Adipose tissue (tissue), 3 donors: ENCODE results near the gene FGD2. TPM values are rescaled to one million over a fixed set of nuclear protein-coding genes. Genes with fewer than 3 reads are reported as not detected.
"Not testable (repeated sequence)": the region's sequence is repeated elsewhere in the genome, so short reads cannot be mapped to it uniquely, and the experiment has no call there.

Source experiments
- H3K27ac ChIP-seq: one replicate; pipeline ENCODE4 v1.5.1; 2013; ENCODE audit warnings: low read depth, low read length
- WGBS, 3 donors: extraction: QIAGEN DNeasy Blood & Tissue Kit; methylation state at CpG; one replicate each; pipeline ENCODE4 v1.1.7; 2013; 5-methylcytosine and 5-hydroxymethylcytosine counted together
- polyA plus RNA-seq, 3 donors: library from polyadenylated mRNA; stranded (reverse); fragments of 200-250 nt; gene quantifications; one replicate each; pipeline ENCODE4 v1.2.3, GENCODE V29; 2013
- donor health status: healthy with polysubstance abuse.
- donor health status: Bipolar disorder and iron deficiency.
- donor health status: healthy.

The FGD2 gene
- polyA plus RNA-seq, 3 donors, result 3.6 to 10.1 (median 7.0) TPM

DNA sequence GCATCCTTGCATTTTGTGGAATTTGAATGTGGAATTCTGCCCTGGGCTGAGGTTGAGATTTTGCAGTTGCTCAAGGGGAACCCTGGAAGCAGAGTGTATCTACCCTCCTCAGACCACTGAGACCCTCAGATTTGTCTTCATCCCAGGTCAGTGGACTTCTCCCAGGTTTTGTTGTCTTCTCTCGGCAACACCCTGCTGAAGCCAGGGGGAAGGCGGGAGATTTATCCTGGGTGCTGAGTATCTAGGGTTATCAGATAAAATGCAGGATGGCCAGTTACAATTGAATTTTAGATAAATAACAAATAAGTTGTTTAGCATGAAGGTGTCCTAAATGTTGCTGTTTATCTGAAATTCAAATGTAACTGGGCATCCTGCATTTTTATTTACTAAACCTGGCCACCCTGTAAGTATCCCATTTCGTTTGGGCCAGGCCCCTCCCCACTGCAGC is 43.0 kb downstream of the FGD2 start:
- WGBS, 3 donors, result 50 to 63% (median 59%) methylated on average over 3 of the region's 3 CpGs
- no peak overlapping the region for H3K27ac ChIP-seq

DNA sequence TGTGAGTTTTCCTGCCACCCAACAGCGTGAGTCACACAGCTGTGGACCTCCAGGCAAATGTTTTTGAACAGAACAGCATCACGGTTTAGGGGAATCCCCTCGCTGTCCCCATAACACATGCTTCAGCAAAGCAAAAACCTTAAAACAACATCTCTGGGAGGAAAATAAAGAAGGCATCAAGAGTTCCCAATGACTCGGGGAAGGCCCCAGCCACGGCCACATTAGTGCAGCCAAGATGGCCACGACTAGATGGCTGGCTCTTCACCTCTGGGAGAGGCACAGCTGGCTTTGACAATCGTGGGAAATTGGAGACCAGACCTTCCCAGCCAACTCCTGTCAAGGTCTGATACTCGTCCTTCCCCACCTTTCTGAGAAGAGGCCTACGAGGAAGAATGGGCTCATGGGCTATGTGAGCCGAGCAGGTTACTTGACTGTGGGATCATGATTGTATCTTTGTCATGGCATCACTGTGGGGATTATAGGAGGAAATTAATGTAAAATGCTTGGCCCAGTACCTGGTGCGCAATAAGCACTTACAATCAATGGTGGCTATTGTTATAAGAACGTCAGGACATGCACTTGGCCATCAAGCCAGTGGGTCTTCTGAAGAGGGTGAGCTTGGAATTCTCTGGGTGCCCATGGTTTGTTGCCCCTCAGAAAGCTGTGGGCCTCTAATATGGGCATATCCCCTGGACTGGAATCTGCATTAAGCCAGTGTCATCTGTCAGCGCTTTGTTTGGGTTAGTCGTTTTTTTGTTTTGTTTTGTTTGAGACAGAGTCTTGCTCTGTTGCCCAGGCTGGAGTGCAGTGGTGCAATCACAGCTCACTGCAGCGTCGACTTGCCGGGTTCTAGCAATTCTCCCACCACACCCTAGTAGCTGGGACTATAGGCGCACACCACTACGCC is 43.6 kb downstream of the FGD2 start:
- 57 to 65% (median 62%) methylated on average over 19 of the region's 19 CpGs for WGBS, 3 donors
- H3K27ac ChIP-seq, result no peak overlapping the region

- 75 to 96% (median 83%) methylated on average over 3 of the region's 3 CpGs for WGBS, 3 donors
- H3K27ac ChIP-seq, result peak overlapping the region; percentile 77
Measured at GRCh38 chr6:37049758-37050044, 44.2 kb downstream of the FGD2 start.

- H3K27ac ChIP-seq, result peak overlapping the region; percentile 77
- 31 to 57% (median 35%) methylated on average over 24 of the region's 24 CpGs for WGBS, 3 donors
Measured at GRCh38 chr6:37050045-37050853, 44.8 kb downstream of the FGD2 start.

- 49 to 71% (median 64%) methylated on average over 4 of the region's 4 CpGs for WGBS, 3 donors
- peak overlapping the region; percentile 76 for H3K27ac ChIP-seq
Measured at GRCh38 chr6:37050854-37051137, 45.3 kb downstream of the FGD2 start.

DNA sequence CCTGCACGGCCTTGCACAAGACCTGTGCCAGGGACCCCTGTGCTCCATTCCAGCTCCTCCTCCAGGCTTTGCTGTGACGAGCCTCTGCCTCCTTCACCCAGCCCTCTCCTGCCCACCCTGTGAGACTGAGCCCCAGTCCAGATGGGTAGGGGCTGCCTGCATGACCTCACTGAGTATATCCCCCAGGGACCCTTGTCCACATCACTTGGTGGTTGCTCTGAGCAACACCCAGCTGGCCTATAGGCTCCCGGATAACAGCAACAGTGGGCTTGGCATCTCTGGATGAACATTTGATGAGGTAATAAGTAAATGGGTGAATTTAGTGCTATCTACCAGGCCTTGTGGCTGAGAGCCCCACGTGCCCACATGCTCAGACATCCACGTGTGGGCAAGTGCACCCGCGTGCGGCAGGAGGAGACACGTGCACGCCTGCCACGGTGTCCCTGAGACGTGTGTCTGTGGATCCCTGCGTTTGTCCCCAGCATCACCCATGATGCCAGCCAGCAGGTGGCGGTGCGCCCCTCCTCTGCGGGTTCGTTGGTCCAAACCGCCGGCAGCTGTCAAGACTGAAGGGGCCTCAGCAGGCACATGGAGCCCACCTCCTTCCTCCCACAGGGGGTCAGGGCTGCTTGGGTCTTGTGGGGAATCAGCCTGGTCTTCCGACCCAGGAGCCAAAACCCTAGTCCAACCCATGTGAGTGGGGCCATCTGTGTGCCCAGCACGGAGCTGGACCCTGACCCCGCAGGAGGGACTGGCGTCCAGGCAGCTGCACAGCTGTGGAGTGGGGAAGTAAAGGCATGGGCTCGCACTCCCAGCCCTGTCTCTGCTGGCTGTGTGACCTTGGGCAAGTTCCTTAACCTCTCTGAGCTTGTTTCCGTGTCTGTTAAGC is 45.9 kb downstream of the FGD2 start:
- H3K27ac ChIP-seq, result no peak overlapping the region
- WGBS, 3 donors, result 11 to 20% (median 16%) methylated on average over 25 of the region's 25 CpGs

GRCh38 chr6:37052027-37052628 is 46.7 kb downstream of the FGD2 start:
- no peak overlapping the region for H3K27ac ChIP-seq
- 70 to 76% (median 70%) methylated on average over 9 of the region's 9 CpGs for WGBS, 3 donors

DNA sequence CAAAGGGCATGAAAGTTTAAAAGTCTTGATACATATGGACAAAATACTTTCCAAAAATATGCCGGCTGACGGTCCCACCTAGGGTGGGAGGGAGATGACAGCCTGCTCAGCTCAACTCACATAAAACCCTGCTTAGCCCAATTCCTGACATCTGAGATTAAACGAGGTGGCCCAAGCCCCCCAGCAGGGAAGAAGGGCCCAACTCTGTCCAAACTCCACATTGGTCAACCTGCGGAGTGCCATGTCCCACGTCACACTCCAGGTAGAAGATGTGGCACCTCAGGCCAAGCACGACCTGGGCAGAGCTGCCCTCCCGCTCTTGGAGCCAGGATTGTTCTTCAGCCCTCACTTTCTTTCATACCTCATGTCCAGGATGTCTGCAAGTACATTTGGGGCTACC is 48.2 kb downstream of the FGD2 start:
- WGBS, 3 donors, result 84 to 89% (median 85%) methylated on average over 7 of the region's 7 CpGs
- H3K27ac ChIP-seq, result no peak overlapping the region

DNA sequence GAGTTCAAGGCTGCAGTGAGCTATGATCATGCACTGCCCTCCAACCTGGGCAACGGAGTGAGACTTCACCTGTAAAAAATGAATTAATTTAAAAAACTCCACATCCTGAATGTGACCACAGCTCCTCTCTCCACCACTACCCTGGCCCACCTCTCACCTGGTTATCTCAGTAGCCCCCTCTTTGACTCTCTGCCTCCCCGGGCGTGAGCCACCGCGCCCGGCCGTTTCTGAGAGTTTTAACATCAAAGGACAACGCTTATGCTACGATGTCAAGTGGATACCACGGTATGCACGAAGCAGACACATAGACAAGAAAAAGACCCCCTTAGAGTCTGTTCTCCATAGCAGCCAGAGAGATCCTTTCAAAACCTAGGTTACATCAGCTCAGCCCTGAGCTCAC is 48.7 kb downstream of the FGD2 start:
- no peak overlapping the region for H3K27ac ChIP-seq
- 91 to 99% (median 95%) methylated on average over 11 of the region's 11 CpGs for WGBS, 3 donors

DNA sequence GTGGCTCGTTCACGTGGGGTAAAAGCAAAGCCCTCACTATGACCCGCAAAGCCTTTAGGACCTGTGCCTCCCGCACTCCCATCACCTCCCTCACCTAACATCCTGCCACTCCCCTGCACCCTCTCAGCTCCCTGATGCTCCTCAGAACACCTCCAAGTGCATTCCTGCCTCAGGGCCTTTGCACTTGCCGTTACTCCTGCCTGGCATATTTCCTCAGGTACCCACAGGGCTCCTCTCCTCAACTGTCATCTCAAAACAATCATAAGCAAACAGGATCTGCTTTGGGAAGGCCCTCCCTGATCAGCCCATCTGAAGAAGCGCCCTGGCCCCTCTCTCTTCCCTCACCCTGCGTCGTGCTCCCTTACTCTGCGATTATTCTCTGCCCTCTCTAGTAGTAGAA is 49.1 kb downstream of the FGD2 start:
- H3K27ac ChIP-seq, result no peak overlapping the region
- WGBS, 3 donors, result 87 to 93% (median 89%) methylated on average over 9 of the region's 9 CpGs

DNA sequence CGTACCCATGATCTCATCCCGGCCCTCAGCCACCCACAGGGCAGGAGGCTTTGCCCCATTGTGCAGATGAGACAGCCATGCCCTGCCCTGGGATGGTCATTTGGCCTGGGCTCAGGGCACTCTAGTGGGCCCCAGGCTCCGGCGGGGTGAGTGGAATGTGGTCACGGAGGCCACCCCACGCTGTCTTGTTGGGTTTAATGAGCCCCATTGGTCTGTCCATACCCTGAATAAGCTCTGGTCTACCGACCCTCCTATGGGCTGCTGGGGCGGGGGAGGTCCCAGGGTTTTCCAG is 50.6 kb downstream of the FGD2 start:
- no peak overlapping the region for H3K27ac ChIP-seq
- WGBS, 3 donors, result 87 to 94% (median 94%) methylated on average over 8 of the region's 8 CpGs

- H3K27ac ChIP-seq, result no peak overlapping the region
- WGBS, 3 donors, result 86 to 89% (median 86%) methylated on average over 16 of the region's 16 CpGs
Measured at GRCh38 chr6:37056439-37057127, 51.1 kb downstream of the FGD2 start.

- WGBS, 3 donors, result 92 to 98% (median 95%) methylated on average over 4 of the region's 4 CpGs
- no peak overlapping the region for H3K27ac ChIP-seq
Measured at GRCh38 chr6:37057128-37057471, 51.6 kb downstream of the FGD2 start.

- H3K27ac ChIP-seq, result no peak overlapping the region
- 91 to 94% (median 92%) methylated on average over 7 of the region's 7 CpGs for WGBS, 3 donors
Measured at GRCh38 chr6:37057678-37058077, 52.2 kb downstream of the FGD2 start.

DNA sequence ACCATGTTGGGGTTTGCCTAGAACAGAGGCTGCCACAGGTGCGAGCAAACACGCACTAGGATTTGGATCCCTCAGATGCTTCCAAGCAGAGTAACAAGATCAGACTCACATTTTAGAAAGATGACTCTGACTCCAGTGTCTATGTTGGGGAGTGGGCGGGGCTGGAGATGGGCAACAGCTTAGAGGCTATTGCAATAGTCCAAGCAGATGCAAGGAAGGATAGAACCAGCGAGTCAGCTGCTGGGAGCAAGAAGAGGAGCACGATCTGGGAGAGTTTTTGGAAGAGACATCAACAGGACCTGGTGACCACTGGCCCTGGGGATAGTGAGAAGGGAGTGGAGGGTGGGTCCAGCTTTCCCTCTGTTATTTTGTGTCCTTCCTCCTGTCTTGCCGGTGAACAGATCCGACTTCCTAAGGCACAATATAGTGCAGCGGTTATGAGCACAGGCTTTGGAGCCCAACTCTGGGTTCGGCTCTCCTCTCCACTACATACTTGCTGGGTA is 52.7 kb downstream of the FGD2 start:
- WGBS, 3 donors, result 92 to 96% (median 96%) methylated on average over 9 of the region's 9 CpGs
- H3K27ac ChIP-seq, result no peak overlapping the region

- H3K27ac ChIP-seq, result not testable (repeated sequence)
- 88 to 92% (median 89%) methylated on average over 5 of the region's 5 CpGs for WGBS, 3 donors
Measured at GRCh38 chr6:37058984-37059343, 53.5 kb downstream of the FGD2 start.

DNA sequence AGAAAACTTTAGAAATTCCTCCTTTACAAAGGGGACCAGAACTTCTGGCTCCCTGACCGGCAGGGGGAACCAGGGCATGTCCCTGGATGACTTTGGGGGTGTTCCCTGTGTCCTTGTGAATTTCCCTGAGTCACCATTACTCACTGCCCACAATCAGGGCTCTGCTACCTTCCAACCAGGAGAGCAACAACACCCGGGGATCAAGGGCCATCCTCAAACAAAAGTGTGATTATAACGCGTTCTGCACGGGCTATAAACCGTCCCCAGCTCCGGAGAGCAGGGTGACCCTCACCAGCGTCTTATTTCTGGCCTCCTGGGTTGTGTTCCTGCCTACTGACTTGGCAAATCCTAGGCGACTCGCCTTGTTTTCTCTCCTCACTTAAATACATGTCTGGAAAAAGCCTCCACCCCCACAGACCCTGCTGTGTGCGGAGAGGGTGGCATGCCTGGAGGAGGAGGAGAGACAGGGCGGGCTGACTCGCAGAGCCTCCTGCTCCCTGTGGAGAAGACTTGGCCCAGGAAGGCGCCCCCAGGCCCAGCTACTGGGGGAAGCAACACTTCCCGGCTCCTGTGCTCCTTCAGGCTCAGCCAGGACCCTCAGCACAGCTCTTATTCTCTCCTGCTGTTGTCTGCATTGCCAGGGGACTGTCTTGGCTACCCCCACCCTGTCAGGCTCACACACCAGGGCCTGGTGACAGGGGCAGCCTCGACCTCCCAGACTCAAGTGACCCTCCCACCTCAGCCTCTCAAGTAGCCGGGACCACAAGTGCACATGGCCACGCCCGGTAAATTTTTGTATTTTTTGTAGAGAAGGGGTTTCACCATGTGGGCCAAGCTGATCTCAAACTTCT is 54.1 kb downstream of the FGD2 start:
- no peak overlapping the region for H3K27ac ChIP-seq
- 49 to 63% (median 61%) methylated on average over 19 of the region's 19 CpGs for WGBS, 3 donors
